H1 (cell line): Measurements from ENCODE around the gene C22orf39. TPM values are rescaled to one million over a fixed set of nuclear protein-coding genes. Genes with fewer than 3 reads are reported as not detected.

ENCODE experiments used
- TBP ChIP-seq: IDR thresholded peaks from 2 replicates; pipeline ENCODE4 v1.6.1; 2011; ENCODE audit warnings: low read depth, low read length, improper control_type of control experiment
- polyA plus RNA-seq, 7 experiments: library from polyadenylated mRNA; depleted of rRNA in 3 of 7; stranded (reverse) in 5 of 7; unstranded in 2 of 7; fragments of >200 nt in 5 of 7; fragments of 200-250 nt in 2 of 7; gene quantifications; 1 replicate in 5 of 7; 2 replicates in 1 of 7; 4 replicates in 1 of 7; pipeline versions ENCODE4 v1.2.1 to v1.2.3, GENCODE V29; 2011 to 2013; ENCODE audit warnings: missing spikeins in 2 of 7, mixed read lengths in 2 of 7
- total RNA-seq: library from RNA; stranded (reverse); fragmentation: NEBNext Ultra II Directional; extraction: Animal tissue kit (Norgen Biotek cat#: 25700); gene quantifications from 2 replicates; pipeline ENCODE4 v1.2.1, GENCODE V29; 2021
- TF ChIP-seq, protein P1 (sequence below): fragments of 300-600 bp; sonication (generic); IDR thresholded peaks from 2 replicates; pipeline ENCODE4 v1.7.1; 2012; ENCODE audit warnings: low read length, moderate library complexity, mild to moderate bottlenecking, inconsistent platforms; ENCODE audit not compliant: insufficient replicate concordance

Gene C22orf39
- total and polyA plus RNA-seq, 2 of the 8 experiments (the other 6 are each of a cell fraction or from before 2014, with no cell fraction given): 22.7 to 27.7 TPM

DNA sequence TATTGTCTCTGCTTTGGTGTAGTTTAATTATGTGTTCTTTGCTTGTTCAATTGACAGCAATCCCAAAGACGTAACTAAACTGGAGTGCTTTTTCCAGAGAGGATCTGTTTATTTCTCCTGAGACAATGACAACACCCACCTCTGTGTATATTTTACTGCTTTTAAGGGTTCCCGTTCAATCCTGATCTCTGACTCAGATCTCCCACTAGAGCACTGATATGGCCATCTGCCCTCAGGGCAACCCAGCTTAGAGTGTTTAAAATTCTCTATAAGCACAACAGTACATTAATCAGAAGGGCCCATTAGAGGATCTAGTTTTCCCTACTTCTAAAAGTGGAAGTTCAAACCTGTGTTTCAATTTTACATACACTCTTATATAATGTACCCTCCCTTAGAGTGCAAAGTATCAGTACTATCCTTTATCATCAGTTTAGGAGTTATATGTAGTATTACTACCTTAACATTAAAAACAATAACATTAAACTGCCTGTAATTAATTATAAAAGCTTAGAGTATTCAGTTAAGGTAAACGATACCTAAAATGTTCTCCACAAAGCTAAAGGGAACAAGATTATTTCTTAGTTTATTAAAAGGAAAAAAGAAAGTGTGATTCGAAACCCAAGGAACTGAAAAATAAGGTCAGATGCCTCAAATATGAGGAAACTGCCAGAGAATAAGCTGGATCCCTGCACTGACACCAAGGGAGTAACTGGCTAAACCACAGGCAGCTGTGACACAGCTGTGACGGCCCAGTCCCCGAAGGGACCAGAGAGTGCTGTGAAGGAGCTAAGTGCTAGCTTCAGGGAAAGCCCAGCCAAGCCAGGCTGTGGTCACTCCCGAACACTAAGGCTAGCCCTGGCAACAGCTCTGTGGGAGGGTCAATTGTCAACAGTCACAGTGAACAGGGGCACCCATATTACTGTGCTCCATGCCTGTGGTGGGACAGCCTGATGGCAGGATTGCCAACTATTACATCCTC, 16.3 kb upstream of the C22orf39 start (continued):
- TF ChIP-seq, protein P1, sequence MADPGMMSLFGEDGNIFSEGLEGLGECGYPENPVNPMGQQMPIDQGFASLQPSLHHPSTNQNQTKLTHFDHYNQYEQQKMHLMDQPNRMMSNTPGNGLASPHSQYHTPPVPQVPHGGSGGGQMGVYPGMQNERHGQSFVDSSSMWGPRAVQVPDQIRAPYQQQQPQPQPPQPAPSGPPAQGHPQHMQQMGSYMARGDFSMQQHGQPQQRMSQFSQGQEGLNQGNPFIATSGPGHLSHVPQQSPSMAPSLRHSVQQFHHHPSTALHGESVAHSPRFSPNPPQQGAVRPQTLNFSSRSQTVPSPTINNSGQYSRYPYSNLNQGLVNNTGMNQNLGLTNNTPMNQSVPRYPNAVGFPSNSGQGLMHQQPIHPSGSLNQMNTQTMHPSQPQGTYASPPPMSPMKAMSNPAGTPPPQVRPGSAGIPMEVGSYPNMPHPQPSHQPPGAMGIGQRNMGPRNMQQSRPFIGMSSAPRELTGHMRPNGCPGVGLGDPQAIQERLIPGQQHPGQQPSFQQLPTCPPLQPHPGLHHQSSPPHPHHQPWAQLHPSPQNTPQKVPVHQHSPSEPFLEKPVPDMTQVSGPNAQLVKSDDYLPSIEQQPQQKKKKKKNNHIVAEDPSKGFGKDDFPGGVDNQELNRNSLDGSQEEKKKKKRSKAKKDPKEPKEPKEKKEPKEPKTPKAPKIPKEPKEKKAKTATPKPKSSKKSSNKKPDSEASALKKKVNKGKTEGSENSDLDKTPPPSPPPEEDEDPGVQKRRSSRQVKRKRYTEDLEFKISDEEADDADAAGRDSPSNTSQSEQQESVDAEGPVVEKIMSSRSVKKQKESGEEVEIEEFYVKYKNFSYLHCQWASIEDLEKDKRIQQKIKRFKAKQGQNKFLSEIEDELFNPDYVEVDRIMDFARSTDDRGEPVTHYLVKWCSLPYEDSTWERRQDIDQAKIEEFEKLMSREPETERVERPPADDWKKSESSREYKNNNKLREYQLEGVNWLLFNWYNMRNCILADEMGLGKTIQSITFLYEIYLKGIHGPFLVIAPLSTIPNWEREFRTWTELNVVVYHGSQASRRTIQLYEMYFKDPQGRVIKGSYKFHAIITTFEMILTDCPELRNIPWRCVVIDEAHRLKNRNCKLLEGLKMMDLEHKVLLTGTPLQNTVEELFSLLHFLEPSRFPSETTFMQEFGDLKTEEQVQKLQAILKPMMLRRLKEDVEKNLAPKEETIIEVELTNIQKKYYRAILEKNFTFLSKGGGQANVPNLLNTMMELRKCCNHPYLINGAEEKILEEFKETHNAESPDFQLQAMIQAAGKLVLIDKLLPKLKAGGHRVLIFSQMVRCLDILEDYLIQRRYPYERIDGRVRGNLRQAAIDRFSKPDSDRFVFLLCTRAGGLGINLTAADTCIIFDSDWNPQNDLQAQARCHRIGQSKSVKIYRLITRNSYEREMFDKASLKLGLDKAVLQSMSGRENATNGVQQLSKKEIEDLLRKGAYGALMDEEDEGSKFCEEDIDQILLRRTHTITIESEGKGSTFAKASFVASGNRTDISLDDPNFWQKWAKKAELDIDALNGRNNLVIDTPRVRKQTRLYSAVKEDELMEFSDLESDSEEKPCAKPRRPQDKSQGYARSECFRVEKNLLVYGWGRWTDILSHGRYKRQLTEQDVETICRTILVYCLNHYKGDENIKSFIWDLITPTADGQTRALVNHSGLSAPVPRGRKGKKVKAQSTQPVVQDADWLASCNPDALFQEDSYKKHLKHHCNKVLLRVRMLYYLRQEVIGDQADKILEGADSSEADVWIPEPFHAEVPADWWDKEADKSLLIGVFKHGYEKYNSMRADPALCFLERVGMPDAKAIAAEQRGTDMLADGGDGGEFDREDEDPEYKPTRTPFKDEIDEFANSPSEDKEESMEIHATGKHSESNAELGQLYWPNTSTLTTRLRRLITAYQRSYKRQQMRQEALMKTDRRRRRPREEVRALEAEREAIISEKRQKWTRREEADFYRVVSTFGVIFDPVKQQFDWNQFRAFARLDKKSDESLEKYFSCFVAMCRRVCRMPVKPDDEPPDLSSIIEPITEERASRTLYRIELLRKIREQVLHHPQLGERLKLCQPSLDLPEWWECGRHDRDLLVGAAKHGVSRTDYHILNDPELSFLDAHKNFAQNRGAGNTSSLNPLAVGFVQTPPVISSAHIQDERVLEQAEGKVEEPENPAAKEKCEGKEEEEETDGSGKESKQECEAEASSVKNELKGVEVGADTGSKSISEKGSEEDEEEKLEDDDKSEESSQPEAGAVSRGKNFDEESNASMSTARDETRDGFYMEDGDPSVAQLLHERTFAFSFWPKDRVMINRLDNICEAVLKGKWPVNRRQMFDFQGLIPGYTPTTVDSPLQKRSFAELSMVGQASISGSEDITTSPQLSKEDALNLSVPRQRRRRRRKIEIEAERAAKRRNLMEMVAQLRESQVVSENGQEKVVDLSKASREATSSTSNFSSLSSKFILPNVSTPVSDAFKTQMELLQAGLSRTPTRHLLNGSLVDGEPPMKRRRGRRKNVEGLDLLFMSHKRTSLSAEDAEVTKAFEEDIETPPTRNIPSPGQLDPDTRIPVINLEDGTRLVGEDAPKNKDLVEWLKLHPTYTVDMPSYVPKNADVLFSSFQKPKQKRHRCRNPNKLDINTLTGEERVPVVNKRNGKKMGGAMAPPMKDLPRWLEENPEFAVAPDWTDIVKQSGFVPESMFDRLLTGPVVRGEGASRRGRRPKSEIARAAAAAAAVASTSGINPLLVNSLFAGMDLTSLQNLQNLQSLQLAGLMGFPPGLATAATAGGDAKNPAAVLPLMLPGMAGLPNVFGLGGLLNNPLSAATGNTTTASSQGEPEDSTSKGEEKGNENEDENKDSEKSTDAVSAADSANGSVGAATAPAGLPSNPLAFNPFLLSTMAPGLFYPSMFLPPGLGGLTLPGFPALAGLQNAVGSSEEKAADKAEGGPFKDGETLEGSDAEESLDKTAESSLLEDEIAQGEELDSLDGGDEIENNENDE: no peak
- TF ChIP-seq TBP: no peak
